HEK293 (cell line): ENCODE measurements around the gene PRSS53.

Experiments
- BCL11A ChIP-seq: fragments of 450-650 bp; formaldehyde crosslinking; IDR thresholded peaks from 2 replicates; pipeline ENCODE4 v1.5.1; 2016; ENCODE audit warnings: low read depth, missing biosample characterization, missing genetic modification characterization
- BCL11B ChIP-seq: fragments of 450-650 bp; formaldehyde crosslinking; IDR thresholded peaks from 2 replicates; pipeline ENCODE4 v1.5.1; 2016; ENCODE audit warnings: low read depth, missing biosample characterization, missing genetic modification characterization
- CTCF ChIP-seq: fragments of 450-650 bp; formaldehyde crosslinking; IDR thresholded peaks from 2 replicates; pipeline ENCODE4 v1.5.1; 2016; ENCODE audit warnings: missing biosample characterization, missing genetic modification characterization
- EGR2 ChIP-seq: fragments of 450-650 bp; formaldehyde crosslinking; IDR thresholded peaks from 2 replicates; pipeline ENCODE4 v1.5.1; 2016; ENCODE audit warnings: low read depth, missing biosample characterization, missing genetic modification characterization
- HOXC10 ChIP-seq: sonication (generic); formaldehyde crosslinking; IDR thresholded peaks from 2 replicates; pipeline ENCODE4 v1.8.1; 2023; ENCODE audit warnings: mild to moderate bottlenecking, missing genetic modification reagents
- SP7 ChIP-seq: fragments of 450-650 bp; formaldehyde crosslinking; IDR thresholded peaks from 2 replicates; pipeline ENCODE4 v1.5.1; 2016; ENCODE audit warnings: missing biosample characterization, missing genetic modification characterization
- ZBTB21 ChIP-seq: fragments of 450-650 bp; formaldehyde crosslinking; IDR thresholded peaks from 2 replicates; pipeline ENCODE4 v1.5.1; 2017; ENCODE audit warnings: missing biosample characterization, missing genetic modification characterization
- ZEB2 ChIP-seq: fragments of 450-650 bp; formaldehyde crosslinking; IDR thresholded peaks from 2 replicates; pipeline ENCODE4 v1.5.1; 2016; ENCODE audit warnings: missing biosample characterization, missing genetic modification characterization
- ZFP69B ChIP-seq: fragments of 450-650 bp; formaldehyde crosslinking; IDR thresholded peaks from 2 replicates; pipeline ENCODE4 v1.5.1; 2016; ENCODE audit warnings: missing biosample characterization, missing genetic modification characterization
- ZNF133 ChIP-seq: fragments of 450-650 bp; formaldehyde crosslinking; IDR thresholded peaks from 2 replicates; pipeline ENCODE4 v1.5.1; 2016; ENCODE audit warnings: missing biosample characterization, missing genetic modification characterization
- ZNF23 ChIP-seq: fragments of 450-650 bp; formaldehyde crosslinking; IDR thresholded peaks from 2 replicates; pipeline ENCODE4 v1.5.1; 2016; ENCODE audit warnings: missing biosample characterization, missing genetic modification characterization, borderline replicate concordance
- ZNF324 ChIP-seq: fragments of 450-650 bp; formaldehyde crosslinking; IDR thresholded peaks from 2 replicates; pipeline ENCODE4 v1.5.1; 2016; ENCODE audit warnings: missing biosample characterization, missing genetic modification characterization
- ZNF335 ChIP-seq: fragments of 450-650 bp; formaldehyde crosslinking; conservative IDR thresholded peaks from 2 replicates; pipeline ENCODE4 v1.5.1; 2016; ENCODE audit warnings: missing biosample characterization, missing genetic modification characterization
- ZNF394 ChIP-seq: fragments of 450-650 bp; formaldehyde crosslinking; IDR thresholded peaks from 2 replicates; pipeline ENCODE4 v1.5.1; 2016; ENCODE audit warnings: missing biosample characterization, missing genetic modification characterization, mild to moderate bottlenecking, moderate library complexity, borderline replicate concordance
- ZNF555 ChIP-seq: fragments of 450-650 bp; formaldehyde crosslinking; conservative IDR thresholded peaks from 2 replicates; pipeline ENCODE4 v1.5.1; 2017; ENCODE audit warnings: missing biosample characterization, mild to moderate bottlenecking, missing genetic modification characterization, inconsistent platforms
- ZNF560 ChIP-seq: fragments of 450-650 bp; formaldehyde crosslinking; IDR thresholded peaks from 2 replicates; pipeline ENCODE4 v1.5.1; 2017; ENCODE audit warnings: missing biosample characterization, missing genetic modification characterization, borderline replicate concordance
- ZNF580 ChIP-seq: fragments of 450-650 bp; formaldehyde crosslinking; IDR thresholded peaks from 2 replicates; pipeline ENCODE4 v1.5.1; 2016; ENCODE audit warnings: missing biosample characterization, missing genetic modification characterization
- ZNF600 ChIP-seq: fragments of 450-650 bp; formaldehyde crosslinking; IDR thresholded peaks from 2 replicates; pipeline ENCODE4 v1.5.1; 2016; ENCODE audit warnings: missing biosample characterization, missing genetic modification characterization
- ZNF610 ChIP-seq: fragments of 450-650 bp; formaldehyde crosslinking; IDR thresholded peaks from 2 replicates; pipeline ENCODE4 v1.5.1; 2016; ENCODE audit warnings: missing biosample characterization, missing genetic modification characterization, borderline replicate concordance
- ZNF629 ChIP-seq: fragments of 450-650 bp; formaldehyde crosslinking; IDR thresholded peaks from 2 replicates; pipeline ENCODE4 v1.5.1; 2017; ENCODE audit warnings: missing biosample characterization, missing genetic modification characterization
- ZNF704 ChIP-seq: fragments of 450-650 bp; formaldehyde crosslinking; IDR thresholded peaks from 2 replicates; pipeline ENCODE4 v1.5.1; 2016; ENCODE audit warnings: missing biosample characterization, missing genetic modification characterization
- ZNF76 ChIP-seq: fragments of 450-650 bp; formaldehyde crosslinking; IDR thresholded peaks from 2 replicates; pipeline ENCODE4; 2016; ENCODE audit warnings: low read depth, missing biosample characterization, missing genetic modification characterization, borderline replicate concordance
- ZNF791 ChIP-seq: fragments of 450-650 bp; formaldehyde crosslinking; IDR thresholded peaks from 2 replicates; pipeline ENCODE4 v1.5.1; 2016; ENCODE audit warnings: missing biosample characterization, missing genetic modification characterization
- ZSCAN23 ChIP-seq: fragments of 450-650 bp; formaldehyde crosslinking; IDR thresholded peaks from 2 replicates; pipeline ENCODE4 v1.5.1; 2016; ENCODE audit warnings: missing biosample characterization, missing genetic modification characterization
- ZSCAN30 ChIP-seq: fragments of 450-650 bp; IDR thresholded peaks from 2 replicates; pipeline ENCODE4 v1.5.1; 2018; ENCODE audit warnings: missing biosample characterization, mild to moderate bottlenecking, missing genetic modification characterization, moderate library complexity
- TF ChIP-seq, protein P1 (sequence below): fragments of 450-650 bp; formaldehyde crosslinking; IDR thresholded peaks from 2 replicates; pipeline ENCODE4 v1.5.1; 2016; ENCODE audit warnings: missing biosample characterization, missing genetic modification characterization
- TF ChIP-seq, protein P2 (sequence below): fragments of 450-650 bp; formaldehyde crosslinking; IDR thresholded peaks from 2 replicates; pipeline ENCODE4 v1.5.1; 2017; ENCODE audit warnings: missing biosample characterization, missing genetic modification characterization
- TF ChIP-seq, protein P3 (sequence below): fragments of 450-650 bp; formaldehyde crosslinking; IDR thresholded peaks from 2 replicates; pipeline ENCODE4 v1.5.1; 2017; ENCODE audit warnings: missing biosample characterization, missing genetic modification characterization
- TF ChIP-seq, protein P4 (sequence below): fragments of 450-650 bp; formaldehyde crosslinking; IDR thresholded peaks from 2 replicates; pipeline ENCODE4 v1.5.1; 2016; ENCODE audit warnings: missing biosample characterization, missing genetic modification characterization

Gene PRSS53

DNA sequence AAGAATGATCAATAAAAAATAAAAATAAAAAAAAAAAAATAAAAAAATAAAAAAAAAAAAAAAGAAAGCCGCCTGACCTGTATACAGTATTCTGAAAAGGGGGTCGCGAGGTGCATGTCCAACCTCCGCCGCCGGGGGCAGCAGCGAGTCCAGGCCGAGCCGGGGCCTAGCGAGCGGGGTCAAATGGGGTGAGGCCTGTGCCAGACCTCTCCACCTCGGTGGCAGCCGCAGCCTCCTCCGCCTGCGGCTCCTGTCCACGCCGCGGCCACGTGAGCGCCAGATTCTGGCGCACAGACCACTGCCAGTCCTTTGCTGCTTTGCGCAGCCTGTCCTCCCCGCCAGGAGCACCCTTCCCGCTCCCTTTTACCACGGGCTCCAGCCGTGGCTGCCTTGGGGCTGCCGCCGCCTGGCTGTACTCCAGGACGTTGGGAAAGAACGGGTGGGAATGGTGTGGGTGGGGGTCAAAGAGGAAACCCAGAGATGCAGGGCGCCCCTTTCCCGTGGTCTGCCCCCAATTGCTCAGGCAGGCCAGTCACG is 17.0 kb upstream of the PRSS53 start (continued):
- TF ChIP-seq CTCF (peak; percentile 84), ZNF610 (0 out of 2 replicates have a peak, but pooled peaks have one; percentile 31), ZEB2 (tag by site-specific recombination) (peak; percentile 61; the same call in 1 of the 2 replicates), HOXC10 (CRISPR knock-in tag) (no peak), ZNF394 (0 out of 2 replicates have a peak, but pooled peaks have one; percentile 25), BCL11A (tag by site-specific recombination) (peak; percentile 72; the same call in 1 of the 2 replicates), EGR2 (tag by site-specific recombination) (peak; percentile 30; the same call in 1 of the 2 replicates), SP7 (peak; percentile 75), ZSCAN23 (tag by site-specific recombination) (no peak), ZNF600 (tag by site-specific recombination) (peak; percentile 93), BCL11B (0 out of 2 replicates have a peak, but pooled peaks have one; percentile 36), ZNF76 (tag by site-specific recombination) (peak; percentile 32; the same call in 1 of the 2 replicates), ZNF133 (tag by site-specific recombination) (no peak), ZNF580 (no peak), ZBTB21 (tag by site-specific recombination) (0 out of 2 replicates have a peak, but pooled peaks have one; percentile 11), ZNF704 (tag by site-specific recombination) (no peak), ZNF560 (tag by site-specific recombination) (no peak), ZNF629 (tag by site-specific recombination) (peak; percentile 56; the same call in 1 of the 2 replicates), ZNF791 (no peak), ZNF555 (tag by site-specific recombination) (no peak), ZFP69B (tag by site-specific recombination) (peak; percentile 29; the same call in 1 of the 2 replicates), ZNF335 (tag by site-specific recombination) (peak; percentile 95), ZSCAN30 (peak; percentile 54), ZNF23 (tag by site-specific recombination) (no peak), ZNF324 (0 out of 2 replicates have a peak, but pooled peaks have one; percentile 67)
- TF ChIP-seq, protein P1, sequence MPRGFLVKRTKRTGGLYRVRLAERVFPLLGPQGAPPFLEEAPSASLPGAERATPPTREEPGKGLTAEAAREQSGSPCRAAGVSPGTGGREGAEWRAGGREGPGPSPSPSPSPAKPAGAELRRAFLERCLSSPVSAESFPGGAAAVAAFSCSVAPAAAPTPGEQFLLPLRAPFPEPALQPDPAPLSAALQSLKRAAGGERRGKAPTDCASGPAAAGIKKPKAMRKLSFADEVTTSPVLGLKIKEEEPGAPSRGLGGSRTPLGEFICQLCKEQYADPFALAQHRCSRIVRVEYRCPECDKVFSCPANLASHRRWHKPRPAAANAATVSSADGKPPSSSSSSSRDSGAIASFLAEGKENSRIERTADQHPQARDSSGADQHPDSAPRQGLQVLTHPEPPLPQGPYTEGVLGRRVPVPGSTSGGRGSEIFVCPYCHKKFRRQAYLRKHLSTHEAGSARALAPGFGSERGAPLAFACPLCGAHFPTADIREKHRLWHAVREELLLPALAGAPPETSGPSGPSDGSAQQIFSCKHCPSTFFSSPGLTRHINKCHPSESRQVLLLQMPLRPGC (tag by site-specific recombination): 0 out of 2 replicates have a peak, but pooled peaks have one; percentile 34
- TF ChIP-seq, protein P2, sequence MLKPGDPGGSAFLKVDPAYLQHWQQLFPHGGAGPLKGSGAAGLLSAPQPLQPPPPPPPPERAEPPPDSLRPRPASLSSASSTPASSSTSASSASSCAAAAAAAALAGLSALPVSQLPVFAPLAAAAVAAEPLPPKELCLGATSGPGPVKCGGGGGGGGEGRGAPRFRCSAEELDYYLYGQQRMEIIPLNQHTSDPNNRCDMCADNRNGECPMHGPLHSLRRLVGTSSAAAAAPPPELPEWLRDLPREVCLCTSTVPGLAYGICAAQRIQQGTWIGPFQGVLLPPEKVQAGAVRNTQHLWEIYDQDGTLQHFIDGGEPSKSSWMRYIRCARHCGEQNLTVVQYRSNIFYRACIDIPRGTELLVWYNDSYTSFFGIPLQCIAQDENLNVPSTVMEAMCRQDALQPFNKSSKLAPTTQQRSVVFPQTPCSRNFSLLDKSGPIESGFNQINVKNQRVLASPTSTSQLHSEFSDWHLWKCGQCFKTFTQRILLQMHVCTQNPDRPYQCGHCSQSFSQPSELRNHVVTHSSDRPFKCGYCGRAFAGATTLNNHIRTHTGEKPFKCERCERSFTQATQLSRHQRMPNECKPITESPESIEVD: no peak
- TF ChIP-seq, protein P3, sequence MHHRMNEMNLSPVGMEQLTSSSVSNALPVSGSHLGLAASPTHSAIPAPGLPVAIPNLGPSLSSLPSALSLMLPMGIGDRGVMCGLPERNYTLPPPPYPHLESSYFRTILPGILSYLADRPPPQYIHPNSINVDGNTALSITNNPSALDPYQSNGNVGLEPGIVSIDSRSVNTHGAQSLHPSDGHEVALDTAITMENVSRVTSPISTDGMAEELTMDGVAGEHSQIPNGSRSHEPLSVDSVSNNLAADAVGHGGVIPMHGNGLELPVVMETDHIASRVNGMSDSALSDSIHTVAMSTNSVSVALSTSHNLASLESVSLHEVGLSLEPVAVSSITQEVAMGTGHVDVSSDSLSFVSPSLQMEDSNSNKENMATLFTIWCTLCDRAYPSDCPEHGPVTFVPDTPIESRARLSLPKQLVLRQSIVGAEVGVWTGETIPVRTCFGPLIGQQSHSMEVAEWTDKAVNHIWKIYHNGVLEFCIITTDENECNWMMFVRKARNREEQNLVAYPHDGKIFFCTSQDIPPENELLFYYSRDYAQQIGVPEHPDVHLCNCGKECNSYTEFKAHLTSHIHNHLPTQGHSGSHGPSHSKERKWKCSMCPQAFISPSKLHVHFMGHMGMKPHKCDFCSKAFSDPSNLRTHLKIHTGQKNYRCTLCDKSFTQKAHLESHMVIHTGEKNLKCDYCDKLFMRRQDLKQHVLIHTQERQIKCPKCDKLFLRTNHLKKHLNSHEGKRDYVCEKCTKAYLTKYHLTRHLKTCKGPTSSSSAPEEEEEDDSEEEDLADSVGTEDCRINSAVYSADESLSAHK: no peak
- TF ChIP-seq, protein P4, sequence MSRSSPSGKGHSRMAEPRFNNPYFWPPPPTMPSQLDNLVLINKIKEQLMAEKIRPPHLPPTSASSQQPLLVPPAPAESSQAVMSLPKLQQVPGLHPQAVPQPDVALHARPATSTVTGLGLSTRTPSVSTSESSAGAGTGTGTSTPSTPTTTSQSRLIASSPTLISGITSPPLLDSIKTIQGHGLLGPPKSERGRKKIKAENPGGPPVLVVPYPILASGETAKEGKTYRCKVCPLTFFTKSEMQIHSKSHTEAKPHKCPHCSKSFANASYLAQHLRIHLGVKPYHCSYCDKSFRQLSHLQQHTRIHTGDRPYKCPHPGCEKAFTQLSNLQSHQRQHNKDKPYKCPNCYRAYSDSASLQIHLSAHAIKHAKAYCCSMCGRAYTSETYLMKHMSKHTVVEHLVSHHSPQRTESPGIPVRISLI: peak; percentile 69
